Esophagus (tissue), 2 donors: ENCODE measurements around the gene NPPC. TPM values are rescaled to one million over a fixed set of nuclear protein-coding genes. Genes with fewer than 3 reads are reported as not detected.

Experiments
- H3K27ac ChIP-seq, 2 donors: one replicate each; pipeline ENCODE4 v1.5.1; 2013; ENCODE audit warnings: low read depth in 2 of 2, mild to moderate bottlenecking in 2 of 2, inconsistent platforms in 1 of 2, low read length in 1 of 2, moderate library complexity in 1 of 2
- H3K27me3 ChIP-seq, 2 donors: one replicate each; pipeline ENCODE4 v1.6.1; 2013; ENCODE audit warnings: low read length in 2 of 2, control low read depth in 1 of 2, mild to moderate bottlenecking in 1 of 2; ENCODE audit not compliant: insufficient read depth in 2 of 2, control insufficient read depth in 1 of 2
- H3K36me3 ChIP-seq, 2 donors: one replicate each; pipeline ENCODE4 v1.6.1; 2013; ENCODE audit warnings: low read length in 1 of 2; ENCODE audit not compliant: control insufficient read depth in 2 of 2, insufficient read depth in 2 of 2
- H3K4me1 ChIP-seq, 2 donors: one replicate each; pipeline ENCODE4 v1.6.1; 2013; ENCODE audit warnings: low read length in 1 of 2; ENCODE audit not compliant: control insufficient read depth in 2 of 2, insufficient read depth in 2 of 2
- H3K4me3 ChIP-seq, 2 donors: one replicate each; pipeline ENCODE4 v1.5.1; 2013; ENCODE audit warnings: low read length in 2 of 2, mild to moderate bottlenecking in 2 of 2, low read depth in 1 of 2, moderate library complexity in 1 of 2
- H3K9me3 ChIP-seq, 2 donors: one replicate each; pipeline ENCODE4 v1.6.1; 2013; ENCODE audit warnings: mild to moderate bottlenecking in 2 of 2, low read depth in 1 of 2, low read length in 1 of 2, moderate library complexity in 1 of 2; ENCODE audit not compliant: control insufficient read depth in 2 of 2, insufficient read depth in 1 of 2
- WGBS, 2 donors: extraction: QIAGEN DNeasy Blood & Tissue Kit; methylation state at CpG; one replicate each; pipeline ENCODE4 v1.1.7; 2013; 5-methylcytosine and 5-hydroxymethylcytosine counted together
- polyA plus RNA-seq, 2 donors: library from polyadenylated mRNA; stranded (reverse); fragments of 200-250 nt; gene quantifications; one replicate each; pipeline ENCODE4 v1.2.3, GENCODE V29; 2013
- donor health status: healthy with polysubstance abuse.
- donor health status: Bipolar disorder and iron deficiency.

NPPC gene
- polyA plus RNA-seq, 2 donors: 2.2 TPM

GRCh38 chr2:231879216-231879615 is 47.0 kb downstream of the NPPC start:
- Histone ChIP-seq H3K9me3 (no peaks in the 10 kb centered on the region), H3K27ac (no peak overlapping the region), H3K27me3 (no peaks in the 10 kb centered on the region), H3K36me3 (no peaks in the 10 kb centered on the region), H3K4me3 (no peak overlapping the region), H3K4me1 (no peaks in the 10 kb centered on the region)
- WGBS, 2 donors: 91% methylated on average over 7 of the region's 7 CpGs

GRCh38 chr2:231877533-231878456 is 48.4 kb downstream of the NPPC start:
- Histone ChIP-seq H3K9me3 (no peaks in the 10 kb centered on the region), H3K4me1 (no peaks in the 10 kb centered on the region), H3K4me3 (no peak overlapping the region), H3K36me3 (no peaks in the 10 kb centered on the region), H3K27ac (no peak overlapping the region), H3K27me3 (no peaks in the 10 kb centered on the region)
- WGBS, 2 donors: 66 to 71% methylated on average over 15 of the region's 15 CpGs

- H3K4me1 ChIP-seq: no peaks in the 10 kb centered on the region
- no peak overlapping the region for H3K27ac ChIP-seq
- H3K36me3 ChIP-seq: no peaks in the 10 kb centered on the region
- WGBS, 2 donors: 60 to 70% methylated on average over 1 of the region's 1 CpG
- H3K4me3 ChIP-seq: no peak overlapping the region
- H3K27me3 ChIP-seq: no peaks in the 10 kb centered on the region
- no peaks in the 10 kb centered on the region for H3K9me3 ChIP-seq
These were observed 51.3 kb downstream of the NPPC start for GRCh38 chr2:231874944-231875343.

Other genes with a start within 250 kb of the NPPC start
- gene PTMA, start 217.9 kb downstream of the NPPC start, polyA plus RNA-seq: 1,000 to 10,000 TPM; 1,139 to 1,606 TPM
- 10 to 100 TPM; 14.0 to 18.8 TPM for gene PDE6D, start 145.1 kb downstream of the NPPC start, polyA plus RNA-seq
- 10 to 100 TPM; 16.3 to 17.5 TPM for gene COPS7B, start 140.0 kb downstream of the NPPC start, polyA plus RNA-seq
- gene DIS3L2, start 35.3 kb upstream of the NPPC start, polyA plus RNA-seq: 10 to 100 TPM; 16.6 to 23.3 TPM